HG03520 (cell line): ENCODE data around the gene GPBP1L1.

ENCODE experiments used
- ATAC-seq: cut with Tn5 transposase; IDR thresholded peaks from one replicate; pipeline ENCODE4 v1.9.1; 2021; ENCODE audit warnings: mild to moderate bottlenecking, moderate library complexity; ENCODE audit not compliant: unreplicated experiment

GPBP1L1 gene

GRCh38 chr1:45643321-45643720 lies 43.0 kb downstream of the GPBP1L1 start:
- no peak for ATAC-seq

GRCh38 chr1:45640293-45640692 lies 46.0 kb downstream of the GPBP1L1 start:
- no peak for ATAC-seq

GRCh38 chr1:45635211-45635610 lies 51.1 kb downstream of the GPBP1L1 start:
- ATAC-seq = no peak

GRCh38 chr1:45630429-45630828 lies 55.9 kb downstream of the GPBP1L1 start:
- ATAC-seq = no peak

GRCh38 chr1:45629035-45629434 lies 57.3 kb downstream of the GPBP1L1 start:
- ATAC-seq = no peak

GRCh38 chr1:45623972-45624371 lies 62.4 kb downstream of the GPBP1L1 start, which contains the start of gene CCDC17:
Gene CCDC17 (minus strand): TSS chr1:45624054. CDS start chr1:45623909, 145 bp downstream.
- no peak for ATAC-seq

GRCh38 chr1:45622524-45623394 lies 63.6 kb downstream of the GPBP1L1 start:
- no peak for ATAC-seq

GRCh38 chr1:45621895-45622523 lies 64.3 kb downstream of the GPBP1L1 start:
- ATAC-seq = no peak

GRCh38 chr1:45621501-45621836 lies 64.9 kb downstream of the GPBP1L1 start:
- no peak for ATAC-seq

- no peak for ATAC-seq
Observed at GRCh38 chr1:45620588-45621500, 65.5 kb downstream of the GPBP1L1 start.

- no peak for ATAC-seq
Observed at GRCh38 chr1:45619149-45619921, 67.0 kb downstream of the GPBP1L1 start.

- ATAC-seq = no peak
Observed at GRCh38 chr1:45617618-45618017, 68.7 kb downstream of the GPBP1L1 start.

- ATAC-seq = no peak
Observed at GRCh38 chr1:45615885-45616284, 70.4 kb downstream of the GPBP1L1 start.

GRCh38 chr1:45612941-45613579 lies 73.3 kb downstream of the GPBP1L1 start:
- ATAC-seq = no peak

- no peak for ATAC-seq
Observed at GRCh38 chr1:45610589-45611226, 75.6 kb downstream of the GPBP1L1 start.

- no peak for ATAC-seq
Observed at GRCh38 chr1:45608175-45609156, 77.9 kb downstream of the GPBP1L1 start.

GRCh38 chr1:45607404-45608074 lies 78.8 kb downstream of the GPBP1L1 start:
- ATAC-seq = no peak

- no peak for ATAC-seq
Observed at GRCh38 chr1:45604239-45604638, 82.1 kb downstream of the GPBP1L1 start.
